PC-9 (cell line): Measurements from ENCODE around the gene SLC2A3. TPM values are rescaled to one million over a fixed set of nuclear protein-coding genes. Genes with fewer than 3 reads are reported as not detected.
"Not testable (repeated sequence)": the region's sequence is repeated elsewhere in the genome, so short reads cannot be mapped to it uniquely, and the experiment has no call there.

Experiments
- BruUV-seq: library from RNA; stranded (reverse); fragments of 400-500 nt; replicated peaks from 2 replicates; lab custom pipeline; 2021; lab: Mats Ljungman, UMichigan
- CTCF ChIA-PET: fragments of 300-600 bp; sonication (Branson Sonifier 250); formaldehyde crosslinking; loops from one replicate; lab custom pipeline; 2022; ENCODE audit warnings: antibody characterized with exemption; lab: Charles Lee
- POLR2A ChIA-PET: fragments of 300-600 bp; sonication (Branson Sonifier 250); formaldehyde crosslinking; loops from one replicate; lab custom pipeline; 2022; ENCODE audit warnings: antibody characterized with exemption; ENCODE audit not compliant: unreplicated experiment; lab: Charles Lee
- DNase-seq, 2 experiments: peaks; one replicate each; pipeline versions ENCODE4 v3.0.0 to v3.0.0-alpha.2; 2015 to 2022; ENCODE audit warnings: mixed read lengths in 1 of 2
- H2AFZ ChIP-seq: fragments of 200-600 bp; sonication (generic); 2 replicates; pipeline ENCODE4 v1.8.1; 2017; ENCODE audit warnings: antibody characterized with exemption
- H3F3A ChIP-seq: fragments of 200-600 bp; sonication (generic); 2 replicates; pipeline ENCODE4 v1.8.1; 2017; ENCODE audit warnings: antibody characterized with exemption, mild to moderate bottlenecking, low read depth; ENCODE audit not compliant: insufficient read depth
- H3K27ac ChIP-seq: fragments of 200-600 bp; sonication (generic); 2 replicates; pipeline ENCODE4 v1.6.1; 2016; ENCODE audit warnings: mixed run types
- H3K27me3 ChIP-seq: fragments of 200-600 bp; sonication (generic); 2 replicates; pipeline ENCODE4 v1.6.1; 2016; ENCODE audit warnings: low read depth, mixed run types; ENCODE audit not compliant: insufficient read depth
- H3K36me3 ChIP-seq: fragments of 200-600 bp; sonication (generic); 2 replicates; pipeline ENCODE4 v1.6.1; 2016; ENCODE audit warnings: low read depth, mixed run types
- H3K4me1 ChIP-seq: fragments of 200-600 bp; sonication (generic); replicated peaks from 2 replicates; pipeline ENCODE4 v1.6.1; 2016; ENCODE audit warnings: mixed run types; ENCODE audit not compliant: insufficient read depth
- H3K4me2 ChIP-seq: fragments of 200-600 bp; sonication (generic); 2 replicates; pipeline ENCODE4 v1.6.1; 2017; ENCODE audit warnings: mixed run types
- H3K4me3 ChIP-seq: fragments of 200-600 bp; sonication (generic); 2 replicates; pipeline ENCODE4 v1.6.1; 2016; ENCODE audit warnings: mixed run types
- H3K79me2 ChIP-seq: fragments of 200-600 bp; sonication (generic); 2 replicates; pipeline ENCODE4 v1.6.1; 2017; ENCODE audit warnings: low read depth, mixed run types
- H3K9me2 ChIP-seq: fragments of 200-600 bp; sonication (generic); 2 replicates; pipeline ENCODE4 v1.8.1; 2017; ENCODE audit warnings: mild to moderate bottlenecking; ENCODE audit not compliant: insufficient read depth
- H3K9me3 ChIP-seq: fragments of 200-600 bp; sonication (generic); 2 replicates; pipeline ENCODE4 v1.8.1; 2016; ENCODE audit warnings: low read depth; ENCODE audit not compliant: insufficient read depth
- H4K20me1 ChIP-seq: fragments of 200-600 bp; sonication (generic); 2 replicates; pipeline ENCODE4 v1.8.1; 2017; ENCODE audit not compliant: insufficient read depth
- EZH2 ChIP-seq: fragments of 200-600 bp; sonication (generic); IDR thresholded peaks from 2 replicates; pipeline ENCODE4 v1.8.0; 2017; ENCODE audit warnings: antibody characterized with exemption, low read depth
- intact Hi-C: fragments of 100-400 bp; cut with micrococcal nuclease; formaldehyde crosslinking; loops from one replicate; pipeline ENCODE4 v1.10.0; 2022; ENCODE audit not compliant: unreplicated experiment
- total RNA-seq: library from RNA; stranded (reverse); gene quantifications from 2 replicates; pipeline ENCODE4 v1.2.3, GENCODE V29; 2021
- TF ChIP-seq, protein P1 (sequence below): fragments of 200-600 bp; sonication (generic); conservative IDR thresholded peaks from 2 replicates; pipeline ENCODE4 v1.6.1; 2017; ENCODE audit warnings: mixed run types, antibody characterized with exemption, mild to moderate bottlenecking, moderate library complexity

Gene SLC2A3
- total RNA-seq, 1 experiment from 2014 or later = 26.2 TPM

DNA sequence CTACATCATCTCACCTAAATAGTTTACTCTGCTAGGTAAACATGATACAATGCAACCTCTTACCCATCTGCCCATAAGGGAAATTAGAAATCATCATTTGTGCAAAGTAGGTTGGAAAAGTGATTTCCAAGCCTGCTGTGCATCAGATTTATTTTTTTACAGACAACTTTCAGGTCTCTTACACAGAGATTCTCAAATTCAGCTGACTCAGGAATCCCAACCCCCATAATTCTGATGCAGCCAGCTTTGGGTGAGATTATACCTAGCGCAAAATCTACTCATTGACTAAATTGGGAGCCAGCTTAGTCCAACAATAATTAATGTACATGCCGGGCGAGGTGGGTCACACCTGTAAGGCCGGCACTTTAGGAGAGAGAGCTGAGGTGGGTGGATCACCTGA is 8.5 kb downstream of the SLC2A3 start:
- Histone ChIP-seq H3K4me1 (peaks cover 28% of the 10 kb centered on the region), H3K79me2 (0 out of 2 replicates have a peak, but pooled peaks cover 7% of the 10 kb centered on the region), H3K27ac (peak overlapping the region; percentile 84), H3K27me3 (no peaks in the 10 kb centered on the region), H3K4me2 (no peak overlapping the region), H3K9me2 (no peaks in the 10 kb centered on the region), H3K36me3 (peaks cover 19% of the 10 kb centered on the region), H4K20me1 (no peaks in the 10 kb centered on the region), H3K4me3 (no peak overlapping the region), H3F3A (peaks cover 43% of the 10 kb centered on the region), H2AFZ (no peak overlapping the region), H3K9me3 (no peaks in the 10 kb centered on the region)
- ChIA-PET POLR2A (no interaction called here), CTCF (interaction anchor here (0.5 to 0.6 kb wide), 2 partner anchors 20 to 906 kb away, joined by 3 to 5 read pairs; no protein-coding TSS in a partner anchor)
- TF ChIP-seq, protein P1, sequence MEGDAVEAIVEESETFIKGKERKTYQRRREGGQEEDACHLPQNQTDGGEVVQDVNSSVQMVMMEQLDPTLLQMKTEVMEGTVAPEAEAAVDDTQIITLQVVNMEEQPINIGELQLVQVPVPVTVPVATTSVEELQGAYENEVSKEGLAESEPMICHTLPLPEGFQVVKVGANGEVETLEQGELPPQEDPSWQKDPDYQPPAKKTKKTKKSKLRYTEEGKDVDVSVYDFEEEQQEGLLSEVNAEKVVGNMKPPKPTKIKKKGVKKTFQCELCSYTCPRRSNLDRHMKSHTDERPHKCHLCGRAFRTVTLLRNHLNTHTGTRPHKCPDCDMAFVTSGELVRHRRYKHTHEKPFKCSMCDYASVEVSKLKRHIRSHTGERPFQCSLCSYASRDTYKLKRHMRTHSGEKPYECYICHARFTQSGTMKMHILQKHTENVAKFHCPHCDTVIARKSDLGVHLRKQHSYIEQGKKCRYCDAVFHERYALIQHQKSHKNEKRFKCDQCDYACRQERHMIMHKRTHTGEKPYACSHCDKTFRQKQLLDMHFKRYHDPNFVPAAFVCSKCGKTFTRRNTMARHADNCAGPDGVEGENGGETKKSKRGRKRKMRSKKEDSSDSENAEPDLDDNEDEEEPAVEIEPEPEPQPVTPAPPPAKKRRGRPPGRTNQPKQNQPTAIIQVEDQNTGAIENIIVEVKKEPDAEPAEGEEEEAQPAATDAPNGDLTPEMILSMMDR = no peak
- no peak for TF ChIP-seq EZH2
- no TSS peak for BruUV-seq
- no peak for DNase-seq
- intact Hi-C loops = loop anchor here (5.0 kb wide), 2 partner anchors 35 kb away; no protein-coding TSS in a partner anchor

DNA sequence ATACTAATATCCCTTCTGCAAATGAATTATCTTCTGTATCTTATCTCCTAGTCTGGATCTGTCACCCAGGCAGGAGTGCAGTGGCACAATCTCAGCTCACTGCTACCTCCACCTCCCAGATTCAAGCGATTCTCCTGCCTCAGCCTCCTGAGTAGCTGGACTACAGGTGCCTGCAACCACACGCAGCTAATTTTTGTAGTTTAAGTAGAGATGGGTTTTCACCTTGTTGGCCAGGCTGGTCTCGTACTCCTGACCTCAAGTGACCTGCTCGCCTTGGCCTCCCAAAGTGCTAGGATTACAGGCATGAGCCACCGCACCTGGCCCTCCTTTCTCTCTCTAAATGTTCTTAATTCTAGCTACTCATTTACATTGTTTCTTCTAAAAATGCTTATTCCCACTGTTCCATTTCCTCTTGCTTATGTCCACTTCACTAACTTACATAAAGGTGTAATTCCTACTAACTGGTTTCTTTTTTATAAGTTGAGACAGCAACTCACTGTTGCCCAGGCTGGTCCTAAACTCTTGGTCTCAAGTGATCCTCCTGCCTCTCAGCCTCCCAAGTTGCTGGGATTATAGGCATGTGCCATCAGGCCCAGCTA is 9.8 kb downstream of the SLC2A3 start:
- Histone ChIP-seq H3K4me1 (peaks cover 28% of the 10 kb centered on the region), H3F3A (peaks cover 33% of the 10 kb centered on the region), H3K36me3 (peaks cover 20% of the 10 kb centered on the region; the same call in 1 of the 2 replicates)
- H2AFZ ChIP-seq, H3K4me3 ChIP-seq, H3K27me3 ChIP-seq, H3K9me2 ChIP-seq, BruUV-seq, H3K4me2 ChIP-seq, H3K79me2 ChIP-seq, H4K20me1 ChIP-seq, H3K27ac ChIP-seq, H3K9me3 ChIP-seq, DNase-seq: not testable (repeated sequence)
- intact Hi-C loops = loop anchor here (5.0 kb wide), 2 partner anchors 34 to 36 kb away; no protein-coding TSS in a partner anchor
- ChIA-PET CTCF (interaction anchor here (0.6 to 0.7 kb wide), 4 partner anchors 10 to 41 kb away, joined by 3 to 15 read pairs (median 6); no protein-coding TSS in a partner anchor), POLR2A (interaction anchor here (0.7 to 0.8 kb wide), 2 partner anchors 69 to 210 kb away, joined by 3 to 6 read pairs; no protein-coding TSS in a partner anchor)

DNA sequence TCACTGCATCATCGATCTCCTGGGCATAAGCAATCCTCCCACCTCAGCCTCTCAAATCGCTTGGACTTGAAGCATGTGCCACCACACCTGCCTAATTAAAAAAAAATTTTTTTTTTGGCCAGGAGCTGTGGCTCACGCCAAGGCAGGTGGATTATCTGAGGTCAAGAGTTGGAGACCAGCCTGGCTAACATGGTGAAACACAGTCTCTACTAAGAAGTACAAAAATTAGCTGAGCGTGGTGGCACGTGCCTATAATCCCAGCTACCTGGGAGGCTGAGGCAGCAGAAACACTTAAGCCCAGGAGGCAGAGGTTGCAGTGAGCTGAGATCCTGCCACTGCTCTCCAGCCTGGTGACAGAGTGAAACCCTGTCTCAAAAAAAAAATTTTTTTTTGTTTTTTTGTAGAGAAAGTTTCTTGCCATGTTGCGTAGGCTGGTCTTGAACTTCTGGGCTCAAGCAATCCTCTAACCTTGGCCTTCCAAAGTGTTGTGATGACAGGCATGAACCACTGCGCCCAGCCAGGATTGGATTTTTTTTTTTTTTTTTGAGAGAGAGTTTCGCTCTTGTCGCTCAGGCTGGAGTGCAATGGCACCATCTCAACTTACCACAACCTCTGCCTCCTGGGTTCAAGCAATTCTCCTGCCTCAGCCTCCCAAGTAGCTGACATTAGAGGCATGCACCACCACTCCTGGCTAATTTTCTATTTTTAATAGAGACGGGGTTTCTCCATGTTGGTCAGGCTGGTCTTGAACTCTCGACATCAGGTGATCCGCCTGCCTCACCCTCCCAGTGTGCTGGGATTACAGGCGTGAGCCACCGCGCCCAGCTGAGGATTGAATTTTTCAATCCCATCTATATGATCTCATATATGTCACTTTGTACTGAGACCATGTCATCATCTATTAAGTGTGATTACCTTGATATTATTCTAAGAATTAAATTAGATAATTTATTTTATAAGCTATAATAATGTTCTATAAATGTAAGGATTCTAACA is 12.4 kb downstream of the SLC2A3 start:
- intact Hi-C loops = no loop called here
- DNase-seq = no peak
- BruUV-seq = no TSS peak

DNA sequence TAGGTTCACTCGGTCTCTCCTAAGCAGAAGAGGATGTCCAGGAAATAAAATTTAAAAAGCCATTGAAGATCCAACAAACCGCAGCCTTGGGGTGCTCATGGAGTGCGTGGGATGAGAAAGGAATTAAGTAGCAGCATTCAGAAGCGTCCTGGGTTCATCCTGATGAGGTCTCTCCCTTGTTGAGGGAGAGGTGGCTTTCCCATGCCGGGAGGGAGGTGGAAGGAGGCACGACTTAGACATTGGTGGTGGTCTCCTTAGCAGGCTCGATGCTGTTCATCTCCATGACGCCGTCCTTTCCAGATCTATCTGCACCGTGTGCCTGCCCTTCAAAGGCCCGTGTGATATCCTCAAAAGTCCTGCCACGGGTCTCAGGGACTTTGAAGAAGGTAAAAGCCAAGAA is 14.8 kb downstream of the SLC2A3 start:
- H3K4me1 ChIP-seq, H3K27ac ChIP-seq, DNase-seq, H3K9me2 ChIP-seq, H3K4me3 ChIP-seq, H3K27me3 ChIP-seq, CTCF ChIA-PET, H3K79me2 ChIP-seq, H3K36me3 ChIP-seq, BruUV-seq, H4K20me1 ChIP-seq, H3K4me2 ChIP-seq, H3K9me3 ChIP-seq, POLR2A ChIA-PET, H3F3A ChIP-seq, H2AFZ ChIP-seq, intact Hi-C loops: not testable (repeated sequence)

More for the DNA sequence above, 12.4 kb downstream of the SLC2A3 start:
- H3K27ac ChIP-seq = no peak overlapping the region
- no peak overlapping the region for H2AFZ ChIP-seq
- peaks cover 16% of the 10 kb centered on the region for H3F3A ChIP-seq
- no peak for TF ChIP-seq EZH2
- H3K4me2 ChIP-seq = no peak overlapping the region
- CTCF ChIA-PET = interaction anchor here (0.6 kb wide), 1 partner anchor 18 kb away, joined by 5 read pairs; no protein-coding TSS in a partner anchor
- POLR2A ChIA-PET = no interaction called here
- H3K36me3 ChIP-seq = peaks cover 20% of the 10 kb centered on the region; the same call in 1 of the 2 replicates
- no peaks in the 10 kb centered on the region for H3K27me3 ChIP-seq
- no peaks in the 10 kb centered on the region for H3K9me2 ChIP-seq
- H4K20me1 ChIP-seq = no peaks in the 10 kb centered on the region
- no peaks in the 10 kb centered on the region for H3K9me3 ChIP-seq
- 0 out of 2 replicates have a peak, but pooled peaks cover 7% of the 10 kb centered on the region for H3K79me2 ChIP-seq
- H3K4me1 ChIP-seq = peaks cover 12% of the 10 kb centered on the region
- H3K4me3 ChIP-seq = no peak overlapping the region

DNA sequence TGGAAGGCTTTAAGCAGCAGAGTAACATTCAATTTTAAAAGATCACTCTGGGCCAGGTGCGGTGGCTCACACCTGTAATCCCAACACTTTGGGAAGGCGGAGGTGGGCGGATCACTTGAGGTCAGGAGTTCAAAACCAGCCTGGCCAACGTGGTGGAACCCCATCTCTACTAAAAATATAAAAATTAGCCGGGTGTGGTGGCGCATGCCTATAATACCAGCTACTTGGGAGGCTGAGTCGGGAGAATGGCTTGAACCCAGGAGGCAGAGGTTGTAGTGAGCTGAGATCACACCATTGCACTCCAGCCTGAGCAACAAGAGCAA is 17.8 kb downstream of the SLC2A3 start:
- BruUV-seq, intact Hi-C loops, H3K9me2 ChIP-seq, H3K4me1 ChIP-seq, H3K79me2 ChIP-seq, H3K27ac ChIP-seq, H3K4me3 ChIP-seq, H3K4me2 ChIP-seq, H3F3A ChIP-seq, H2AFZ ChIP-seq, H4K20me1 ChIP-seq, H3K9me3 ChIP-seq, DNase-seq, H3K36me3 ChIP-seq, H3K27me3 ChIP-seq: not testable (repeated sequence)
- POLR2A ChIA-PET = interaction anchor here (0.6 to 0.9 kb wide), 2 partner anchors 10 to 853 kb away, joined by 5 to 8 read pairs; no protein-coding TSS in a partner anchor
- CTCF ChIA-PET = interaction anchor here (0.6 to 1.0 kb wide), 3 partner anchors 11 to 684 kb away, joined by 3 to 7 read pairs (median 6); no protein-coding TSS in a partner anchor
